Thoracic aorta (tissue), 2 donors: ENCODE data around the gene MAP4K1. TPM values are rescaled to one million over a fixed set of nuclear protein-coding genes. Genes with fewer than 3 reads are reported as not detected.
"Not testable (repeated sequence)": the region's sequence is repeated elsewhere in the genome, so short reads cannot be mapped to it uniquely, and the experiment has no call there.

Experiments used
- ATAC-seq: fragments of 150-250 bp; one replicate; pipeline ENCODE4 v1.8.0; 2017; ENCODE audit warnings: low read depth; ENCODE audit not compliant: insufficient number of reproducible peaks, low FRiP score
- DNase-seq: peaks from one replicate; pipeline ENCODE4 v3.0.0-alpha.2; 2020; ENCODE audit warnings: low spot score
- H3K27ac ChIP-seq, 2 donors: fragments of 200-600 bp; sonication (generic); 1 replicate in 1 of 2; 2 replicates in 1 of 2; pipeline ENCODE4 v1.5.1; 2016; ENCODE audit warnings: mild to moderate bottlenecking in 2 of 2, moderate library complexity in 2 of 2
- H3K27me3 ChIP-seq: fragments of 200-600 bp; sonication (generic); replicated peaks from 2 replicates; pipeline ENCODE4 v1.6.0; 2016; ENCODE audit warnings: mild to moderate bottlenecking; ENCODE audit not compliant: insufficient read depth
- H3K36me3 ChIP-seq: fragments of 200-600 bp; sonication (generic); one replicate; pipeline ENCODE4 v1.5.1; 2016
- H3K4me1 ChIP-seq, 2 donors: fragments of 200-600 bp; sonication (generic); 1 replicate in 1 of 2; 2 replicates in 1 of 2; pipeline versions ENCODE4 v1.5.1 to v1.6.0; 2016; ENCODE audit warnings: low read depth in 2 of 2, mild to moderate bottlenecking in 1 of 2; ENCODE audit not compliant: control insufficient read depth in 1 of 2
- H3K4me3 ChIP-seq: fragments of 200-600 bp; sonication (generic); 2 replicates; pipeline ENCODE4 v1.5.1; 2016; ENCODE audit warnings: mild to moderate bottlenecking
- H3K9me3 ChIP-seq: fragments of 200-600 bp; sonication (generic); 2 replicates; pipeline ENCODE4 v1.5.1; 2016
- total RNA-seq, 2 donors: library from RNA; depleted of rRNA; stranded (reverse); fragments of >200 nt; gene quantifications; one replicate each; pipeline versions ENCODE4 v1.1.0 to v1.2.3, GENCODE V29; 2016
- TF ChIP-seq, protein P1 (sequence below): fragments of 200-600 bp; sonication (generic); IDR thresholded peaks from one replicate; pipeline ENCODE4 v1.5.1; 2019; ENCODE audit warnings: antibody characterized with exemption

Gene MAP4K1
- total RNA-seq, 2 donors from 2014 or later, result 4.6 to 33.7 TPM

DNA sequence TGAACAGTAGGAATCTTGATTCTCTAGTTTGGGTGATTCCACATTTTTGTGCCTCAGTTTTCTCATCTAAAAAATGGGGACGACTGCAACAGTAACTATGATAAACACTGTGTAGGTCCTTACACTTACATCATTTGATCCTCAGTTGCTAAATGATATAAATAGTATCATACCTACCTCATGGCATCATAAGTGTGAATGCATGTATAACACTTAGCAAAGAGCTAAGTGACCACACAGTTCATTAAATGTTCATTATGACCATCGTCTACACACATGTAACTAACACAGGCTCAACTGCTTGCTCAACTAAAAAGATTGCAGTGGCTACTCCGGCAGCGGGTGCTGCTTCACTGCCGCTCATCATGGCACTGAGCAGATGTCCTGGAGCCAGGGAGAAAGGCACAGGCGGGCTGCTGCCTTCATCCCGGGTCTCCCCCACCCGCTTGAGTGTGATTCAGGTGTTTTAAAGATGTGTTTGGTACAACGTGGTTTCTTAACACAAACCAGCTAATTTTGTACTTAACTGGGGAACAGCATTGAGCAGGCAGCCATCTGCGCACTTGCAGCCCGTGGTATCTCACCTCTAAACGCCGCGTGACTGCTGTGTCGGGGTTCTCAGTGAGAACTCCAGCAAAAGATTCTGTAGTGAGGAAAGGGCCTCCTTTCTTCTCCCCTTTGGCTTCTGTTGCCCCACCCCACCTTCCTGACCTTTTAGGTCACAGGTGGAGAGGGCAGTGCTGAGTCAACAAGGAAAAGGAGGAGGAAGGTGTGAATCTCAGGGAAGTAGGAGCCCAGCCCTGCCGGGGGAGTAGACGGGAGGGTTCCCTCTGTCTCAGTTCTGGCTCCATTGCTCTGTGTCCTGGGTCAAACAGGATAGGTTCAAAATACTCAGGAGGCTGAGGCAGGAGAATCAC lies 18.0 kb upstream of the MAP4K1 start:
- ATAC-seq (no peak), DNase-seq (no peak)
- H3K36me3 ChIP-seq, result peaks cover 18% of the 10 kb centered on the region
- H3K4me1 ChIP-seq, result peaks cover 0 to 8% of the 10 kb centered on the region in 2 donors
- H3K9me3 ChIP-seq, result no peaks in the 10 kb centered on the region
- H3K4me3 ChIP-seq, result no peak overlapping the region
- TF ChIP-seq, protein P1, sequence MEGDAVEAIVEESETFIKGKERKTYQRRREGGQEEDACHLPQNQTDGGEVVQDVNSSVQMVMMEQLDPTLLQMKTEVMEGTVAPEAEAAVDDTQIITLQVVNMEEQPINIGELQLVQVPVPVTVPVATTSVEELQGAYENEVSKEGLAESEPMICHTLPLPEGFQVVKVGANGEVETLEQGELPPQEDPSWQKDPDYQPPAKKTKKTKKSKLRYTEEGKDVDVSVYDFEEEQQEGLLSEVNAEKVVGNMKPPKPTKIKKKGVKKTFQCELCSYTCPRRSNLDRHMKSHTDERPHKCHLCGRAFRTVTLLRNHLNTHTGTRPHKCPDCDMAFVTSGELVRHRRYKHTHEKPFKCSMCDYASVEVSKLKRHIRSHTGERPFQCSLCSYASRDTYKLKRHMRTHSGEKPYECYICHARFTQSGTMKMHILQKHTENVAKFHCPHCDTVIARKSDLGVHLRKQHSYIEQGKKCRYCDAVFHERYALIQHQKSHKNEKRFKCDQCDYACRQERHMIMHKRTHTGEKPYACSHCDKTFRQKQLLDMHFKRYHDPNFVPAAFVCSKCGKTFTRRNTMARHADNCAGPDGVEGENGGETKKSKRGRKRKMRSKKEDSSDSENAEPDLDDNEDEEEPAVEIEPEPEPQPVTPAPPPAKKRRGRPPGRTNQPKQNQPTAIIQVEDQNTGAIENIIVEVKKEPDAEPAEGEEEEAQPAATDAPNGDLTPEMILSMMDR, result no peak
- no peaks in the 10 kb centered on the region for H3K27me3 ChIP-seq
- H3K27ac ChIP-seq, result no peak overlapping the region

- Histone ChIP-seq H3K27ac (no peak overlapping the region), H3K36me3 (peaks cover 23% of the 10 kb centered on the region), H3K4me3 (no peak overlapping the region), H3K4me1 (peaks cover 0 to 8% of the 10 kb centered on the region in 2 donors), H3K9me3 (no peaks in the 10 kb centered on the region), H3K27me3 (no peaks in the 10 kb centered on the region)
- no peak for DNase-seq
- TF ChIP-seq, protein P1, result peak; percentile 94
- no peak for ATAC-seq
These were observed 17.2 kb upstream of the MAP4K1 start for GRCh38 chr19:38634757-38635482.

- no peak overlapping the region for H3K4me3 ChIP-seq
- DNase-seq (no peak), ATAC-seq (no peak)
- peaks cover 0 to 8% of the 10 kb centered on the region in 2 donors for H3K4me1 ChIP-seq
- H3K27me3 ChIP-seq, result no peaks in the 10 kb centered on the region
- no peaks in the 10 kb centered on the region for H3K9me3 ChIP-seq
- TF ChIP-seq, protein P1, result no peak
- H3K27ac ChIP-seq, result no peak overlapping the region
- H3K36me3 ChIP-seq, result peaks cover 35% of the 10 kb centered on the region
These were observed 14.9 kb upstream of the MAP4K1 start for GRCh38 chr19:38632476-38633213.

DNA sequence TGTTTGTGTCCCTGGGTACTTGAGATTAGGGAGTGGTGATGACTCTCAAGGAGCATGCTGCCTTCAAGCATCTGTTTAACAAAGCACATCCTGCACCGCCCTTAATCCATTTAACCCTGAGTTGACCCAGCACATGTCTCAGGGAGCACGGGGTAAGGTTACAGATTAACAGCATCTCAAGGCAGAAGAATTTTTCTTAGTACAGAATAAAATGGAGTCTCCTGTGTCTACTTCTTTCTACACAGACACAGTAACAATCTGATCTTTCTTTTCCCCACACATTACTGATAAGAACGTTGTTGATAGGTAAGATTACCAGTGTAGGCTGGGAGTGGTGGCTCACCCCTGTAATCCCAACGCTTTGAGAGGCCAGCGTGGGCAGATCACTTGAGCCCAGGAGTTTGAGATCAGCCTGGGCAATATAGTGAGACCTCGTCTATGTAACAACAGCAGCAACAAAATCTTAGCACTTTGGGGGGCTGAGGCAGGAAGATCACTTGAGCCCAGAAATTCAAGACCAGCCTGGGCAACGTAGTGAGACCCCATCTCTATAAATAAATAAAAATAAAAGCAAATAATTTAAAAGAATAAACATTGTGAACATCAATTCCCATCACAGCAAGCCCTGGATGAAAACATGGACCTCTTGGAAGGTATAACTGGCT lies 14.2 kb upstream of the MAP4K1 start:
- not testable (repeated sequence) for H3K4me1 ChIP-seq, ATAC-seq, H3K27me3 ChIP-seq, H3K9me3 ChIP-seq, H3K27ac ChIP-seq, DNase-seq, H3K4me3 ChIP-seq
- peaks cover 36% of the 10 kb centered on the region for H3K36me3 ChIP-seq

DNA sequence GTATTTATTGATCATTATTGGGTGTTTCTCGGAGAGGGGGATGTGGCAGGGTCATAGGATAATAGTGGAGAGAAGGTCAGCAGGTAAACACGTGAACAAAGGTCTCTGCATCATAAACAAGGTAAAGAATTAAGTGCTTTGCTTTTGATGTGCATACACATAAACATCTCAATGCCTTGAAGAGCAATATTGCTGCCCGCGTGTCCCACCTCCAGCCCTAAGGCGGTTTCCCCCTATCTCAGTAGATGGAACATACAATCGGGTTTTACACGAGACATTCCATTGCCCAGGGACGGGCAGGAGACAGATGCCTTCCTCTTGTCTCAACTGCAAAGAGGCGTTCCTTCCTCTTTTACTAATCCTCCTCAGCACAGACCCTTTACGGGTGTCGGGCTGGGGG lies 13.5 kb upstream of the MAP4K1 start:
- H3K4me1 ChIP-seq, ATAC-seq: not testable (repeated sequence)
- peaks cover 41% of the 10 kb centered on the region for H3K36me3 ChIP-seq

More for the DNA sequence above, 13.5 kb upstream of the MAP4K1 start:
- not testable (repeated sequence) for H3K4me3 ChIP-seq, H3K27ac ChIP-seq, DNase-seq, H3K27me3 ChIP-seq, H3K9me3 ChIP-seq
